ENCODE data around the gene RPP40. TPM values are rescaled to one million over a fixed set of nuclear protein-coding genes. Genes with fewer than 3 reads are reported as not detected.

The RPP40 gene
- total RNA-seq, 1 experiment from 2014 or later = 30.7 TPM

- ChIA-PET CTCF (no interaction called here), POLR2A (ENCODE audit: low non-redundant PET) (no interaction called here)
- Histone ChIP-seq H3K27ac (ENCODE audit: low read depth, low read length, poor library complexity, severe bottlenecking) (no peak overlapping the region), H3K27me3 (replicated peaks; ENCODE audit: insufficient read depth, low read depth, low read length, poor library complexity) (no peaks in the 10 kb centered on the region), H3K36me3 (ENCODE audit: insufficient read depth, low read length, poor library complexity, severe bottlenecking) (no peaks in the 10 kb centered on the region), H3K4me1 (ENCODE audit: insufficient read depth, low read length, poor library complexity, severe bottlenecking) (peaks cover 12% of the 10 kb centered on the region), H3K4me3 (ENCODE audit: low read depth, low read length, poor library complexity, severe bottlenecking) (no peak overlapping the region), H3K9me3 (ENCODE audit: low read depth, low read length, poor library complexity, severe bottlenecking) (peaks cover 6% of the 10 kb centered on the region)
- no TSS peak for BruUV-seq (replicated peaks)
- no peak for DNase-seq (ENCODE audit: low spot score)
- intact Hi-C loops (cut with micrococcal nuclease; ENCODE audit: unreplicated experiment) = no loop called here
- no peak for TF ChIP-seq EZH2 (IDR thresholded peaks at IDR 0.05; ENCODE audit: borderline replicate concordance, low read depth, low read length, poor library complexity, severe bottlenecking)
- no peak for TF ChIP-seq CTCF (conservative IDR thresholded peaks at IDR 0.05; ENCODE audit: low read depth, low read length)
These were observed 26.4 kb downstream of the RPP40 start for GRCh38 chr6:4977468-4977867.

GRCh38 chr6:4975506-4975905 is 28.3 kb downstream of the RPP40 start:
- Histone ChIP-seq H3K27ac (ENCODE audit: low read depth, low read length, poor library complexity, severe bottlenecking) (no peak overlapping the region), H3K9me3 (ENCODE audit: low read depth, low read length, poor library complexity, severe bottlenecking) (peaks cover 6% of the 10 kb centered on the region), H3K36me3 (ENCODE audit: insufficient read depth, low read length, poor library complexity, severe bottlenecking) (no peaks in the 10 kb centered on the region), H3K27me3 (replicated peaks; ENCODE audit: insufficient read depth, low read depth, low read length, poor library complexity) (no peaks in the 10 kb centered on the region), H3K4me1 (ENCODE audit: insufficient read depth, low read length, poor library complexity, severe bottlenecking) (peaks cover 12% of the 10 kb centered on the region), H3K4me3 (ENCODE audit: low read depth, low read length, poor library complexity, severe bottlenecking) (no peak overlapping the region)
- CTCF ChIA-PET = no interaction called here
- POLR2A ChIA-PET (ENCODE audit: low non-redundant PET) = no interaction called here
- BruUV-seq (replicated peaks) = no TSS peak
- no peak for DNase-seq (ENCODE audit: low spot score)
- TF ChIP-seq EZH2 (IDR thresholded peaks at IDR 0.05; ENCODE audit: borderline replicate concordance, low read depth, low read length, poor library complexity, severe bottlenecking) = no peak
- TF ChIP-seq CTCF (conservative IDR thresholded peaks at IDR 0.05; ENCODE audit: low read depth, low read length) = no peak
- intact Hi-C loops (cut with micrococcal nuclease; ENCODE audit: unreplicated experiment) = no loop called here

- ChIA-PET POLR2A (ENCODE audit: low non-redundant PET) (no interaction called here), CTCF (no interaction called here)
- H3K36me3 ChIP-seq (ENCODE audit: insufficient read depth, low read length, poor library complexity, severe bottlenecking) = no peaks in the 10 kb centered on the region
- no TSS peak for BruUV-seq (replicated peaks)
- H3K27ac ChIP-seq (ENCODE audit: low read depth, low read length, poor library complexity, severe bottlenecking) = no peak overlapping the region
- intact Hi-C loops (cut with micrococcal nuclease; ENCODE audit: unreplicated experiment) = no loop called here
- TF ChIP-seq EZH2 (IDR thresholded peaks at IDR 0.05; ENCODE audit: borderline replicate concordance, low read depth, low read length, poor library complexity, severe bottlenecking) (no peak), CTCF (conservative IDR thresholded peaks at IDR 0.05; ENCODE audit: low read depth, low read length) (no peak)
- H3K4me3 ChIP-seq (ENCODE audit: low read depth, low read length, poor library complexity, severe bottlenecking) = no peak overlapping the region
- no peaks in the 10 kb centered on the region for H3K27me3 ChIP-seq (replicated peaks; ENCODE audit: insufficient read depth, low read depth, low read length, poor library complexity)
- no peak for DNase-seq (ENCODE audit: low spot score)
- peaks cover 6% of the 10 kb centered on the region for H3K9me3 ChIP-seq (ENCODE audit: low read depth, low read length, poor library complexity, severe bottlenecking)
- peaks cover 12% of the 10 kb centered on the region for H3K4me1 ChIP-seq (ENCODE audit: insufficient read depth, low read length, poor library complexity, severe bottlenecking)
These were observed 28.9 kb downstream of the RPP40 start for GRCh38 chr6:4974962-4975361.

All from A673 (cell line).